B cell (primary cell): ENCODE results near the gene TMEM254. TPM values are rescaled to one million over a fixed set of nuclear protein-coding genes. Genes with fewer than 3 reads are reported as not detected.

Experiments used
- ATAC-seq: fragments of 200-7000 bp; cut with Tn5 transposase; one replicate; pipeline ENCODE4 v1.10.0; 2021; ENCODE audit warnings: low read depth, mild to moderate bottlenecking, moderate number of reproducible peaks, moderate library complexity
- CTCF ChIA-PET: fragments of 350-600 bp; sonication (Branson Sonifier 250); formaldehyde crosslinking; loops from one replicate; lab custom pipeline; 2021; ENCODE audit warnings: antibody characterized with exemption, inconsistent platforms; lab: Charles Lee
- POLR2A ChIA-PET: fragments of 350-600 bp; sonication (Branson Sonifier 250); formaldehyde crosslinking; loops from one replicate; lab custom pipeline; 2021; ENCODE audit warnings: antibody characterized with exemption; lab: Charles Lee
- DNase-seq: peaks from one replicate; pipeline ENCODE4 v3.0.0; 2013
- H2AFZ ChIP-seq: 2 replicates; pipeline ENCODE4 v1.6.1; 2012; ENCODE audit warnings: mild to moderate bottlenecking, low read depth, low read length; ENCODE audit not compliant: insufficient read depth, poor library complexity, severe bottlenecking
- H3K27ac ChIP-seq, 2 donors: 1 replicate in 1 of 2; 2 replicates in 1 of 2; pipeline ENCODE4 v1.5.1; 2012 to 2013; ENCODE audit warnings: low read length in 2 of 2, mild to moderate bottlenecking in 2 of 2, moderate library complexity in 1 of 2
- H3K27me3 ChIP-seq, 4 experiments: fragments of 200-600 bp in 1 of 4; sonication (generic) in 1 of 4; replicated peaks in 1 of 4; 1 replicate in 2 of 4; 2 replicates in 2 of 4; pipeline versions ENCODE4 v1.6.1 to v1.7.0; 2013 to 2016; ENCODE audit warnings: low read length in 3 of 4, mild to moderate bottlenecking in 2 of 4, mixed read lengths in 1 of 4, moderate library complexity in 1 of 4; ENCODE audit not compliant: insufficient read depth in 4 of 4, control insufficient read depth in 3 of 4; ENCODE audit errors: control extremely low read depth in 1 of 4
- H3K36me3 ChIP-seq, 2 experiments: replicated peaks in 1 of 2; 1 replicate in 1 of 2; 2 replicates in 1 of 2; pipeline versions ENCODE4 v1.6.1 to v1.7.1; 2013; ENCODE audit warnings: low read length in 1 of 2; ENCODE audit not compliant: insufficient read depth in 2 of 2, control insufficient read depth in 1 of 2; ENCODE audit errors: control extremely low read depth in 1 of 2, extremely low read depth in 1 of 2
- H3K4me1 ChIP-seq, 2 donors: fragments of 200-600 bp in 1 of 2; sonication (generic) in 1 of 2; 1 replicate in 1 of 2; 2 replicates in 1 of 2; pipeline versions ENCODE4 v1.5.1 to v1.6.1; 2013 to 2017; ENCODE audit warnings: low read length in 2 of 2; ENCODE audit not compliant: control insufficient read depth in 2 of 2, insufficient read depth in 2 of 2
- H3K4me2 ChIP-seq: replicated peaks from 2 replicates; pipeline ENCODE3; 2012; ENCODE audit warnings: mild to moderate bottlenecking, low read depth, low read length; ENCODE audit not compliant: poor library complexity, severe bottlenecking
- H3K4me3 ChIP-seq, 5 experiments: fragments of 200-600 bp in 1 of 5; sonication (generic) in 1 of 5; 1 replicate in 3 of 5; 2 replicates in 2 of 5; pipeline versions ENCODE4 v1.5.1 to v1.7.0; 2011 to 2016; ENCODE audit warnings: low read length in 4 of 5, mild to moderate bottlenecking in 4 of 5, low read depth in 2 of 5, control low read depth in 1 of 5, moderate library complexity in 1 of 5; ENCODE audit not compliant: insufficient read depth in 1 of 5; ENCODE audit errors: control extremely low read depth in 1 of 5, extremely low read depth in 1 of 5
- H3K79me2 ChIP-seq: fragments of 200-600 bp; sonication (generic); one replicate; pipeline ENCODE4 v1.6.0; 2016; ENCODE audit warnings: low read length; ENCODE audit not compliant: control insufficient read depth, insufficient read depth
- H3K9ac ChIP-seq: fragments of 200-600 bp; sonication (generic); 2 replicates; pipeline ENCODE4 v1.6.1; 2017; ENCODE audit warnings: mild to moderate bottlenecking, low read length, moderate library complexity
- H3K9me3 ChIP-seq, 3 donors: one replicate each; pipeline versions ENCODE4 v1.6.1 to v1.7.1; 2013; ENCODE audit warnings: low read length in 2 of 3; ENCODE audit not compliant: control insufficient read depth in 2 of 3, insufficient read depth in 1 of 3; ENCODE audit errors: control extremely low read depth in 1 of 3
- H4K20me1 ChIP-seq: 2 replicates; pipeline ENCODE4 v1.6.0; 2012; ENCODE audit warnings: mild to moderate bottlenecking, low read length; ENCODE audit not compliant: insufficient read depth, control insufficient read depth, poor library complexity, severe bottlenecking
- H3K27ac Mint-ChIP-seq: one replicate; pipeline ENCODE4 v1.8.0; 2021; ENCODE audit warnings: mixed read lengths
- H3K27me3 Mint-ChIP-seq: one replicate; pipeline ENCODE4 v1.8.0; 2021; ENCODE audit warnings: mixed read lengths
- H3K4me1 Mint-ChIP-seq: one replicate; pipeline ENCODE4 v1.8.0; 2021; ENCODE audit warnings: mixed read lengths
- H3K4me3 Mint-ChIP-seq: one replicate; pipeline ENCODE4 v1.8.0; 2021; ENCODE audit warnings: mixed read lengths
- H3K9me3 Mint-ChIP-seq: one replicate; pipeline ENCODE4 v1.8.0; 2022; ENCODE audit warnings: mixed read lengths; ENCODE audit not compliant: insufficient read depth
- CTCF ChIP-seq: fragments of 200-600 bp; IDR thresholded peaks from one replicate; pipeline ENCODE4 v1.8.0; 2022; ENCODE audit warnings: antibody characterized with exemption, mild to moderate bottlenecking
- EZH2 ChIP-seq: IDR thresholded peaks from 2 replicates; pipeline ENCODE4 v1.6.1; 2012; ENCODE audit warnings: borderline replicate concordance, low read depth, mild to moderate bottlenecking, moderate library complexity, low read length; ENCODE audit not compliant: insufficient read depth, poor library complexity, severe bottlenecking
- WGBS: methylation state at CpG from one replicate; pipeline ENCODE4 v1.1.5; 2013; ENCODE audit warnings: missing lambda C conversion rate; ENCODE audit not compliant: insufficient coverage; 5-methylcytosine and 5-hydroxymethylcytosine counted together
- intact Hi-C: fragments of 100-400 bp; cut with micrococcal nuclease; formaldehyde crosslinking; loops from one replicate; pipeline ENCODE4 v1.10.0; 2022
- polyA plus RNA-seq: library from polyadenylated mRNA; depleted of rRNA; stranded (reverse); fragments of >200 nt; gene quantifications from 2 replicates; pipeline ENCODE4 v1.2.3, GENCODE V29; 2012
- total RNA-seq, 2 donors: library from RNA; stranded (reverse); fragments of 120-200 nt in 1 of 2; gene quantifications; 1 replicate in 1 of 2; 2 replicates in 1 of 2; pipeline versions ENCODE4 v1.2.3 to v1.2.4, GENCODE V29; 2013 to 2022

TMEM254 gene
- total and polyA plus RNA-seq, 2 donors (not counting 1 experiment from before 2014, with no cell fraction given), result 9.8 to 13.1 TPM

- no peak overlapping the region for H3K27ac Mint-ChIP-seq
- Histone ChIP-seq H3K4me3 (no peak overlapping the region), H2AFZ (no peak overlapping the region), H3K27me3 (peaks cover 0 to 23% (median 5%) of the 10 kb centered on the region in 4 experiments), H3K36me3 (no peaks in the 10 kb centered on the region), H3K79me2 (no peaks in the 10 kb centered on the region), H3K27ac (no peak overlapping the region), H3K4me2 (no peak overlapping the region), H3K9ac (no peak overlapping the region), H4K20me1 (no peaks in the 10 kb centered on the region), H3K9me3 (no peaks in the 10 kb centered on the region), H3K4me1 (peaks cover 0 to 6% of the 10 kb centered on the region in 2 donors)
- ChIA-PET CTCF (no interaction called here), POLR2A (no interaction called here)
- no peaks in the 10 kb centered on the region for H3K9me3 Mint-ChIP-seq
- ATAC-seq (no peak), DNase-seq (no peak)
- H3K4me1 Mint-ChIP-seq, result peaks cover 3% of the 10 kb centered on the region
- peaks cover 23% of the 10 kb centered on the region for H3K27me3 Mint-ChIP-seq
- no peak overlapping the region for H3K4me3 Mint-ChIP-seq
- TF ChIP-seq EZH2 (no peak), CTCF (no peak)
- 92% methylated on average over 5 of the region's 6 CpGs for whole genome bisulfite sequencing
- intact Hi-C loops, result no loop called here
Measured at GRCh38 chr10:80131499-80131901, 53.0 kb downstream of the TMEM254 start.

GRCh38 chr10:80132299-80133139 lies 54.1 kb downstream of the TMEM254 start, which contains the start of gene PLAC9:
TSS of gene PLAC9 (plus strand) at chr10:80132730. CDS start at chr10:80132763, 33 bp downstream.
- H3K27ac Mint-ChIP-seq, result no peak within 1 kb of the TSS
- Histone ChIP-seq H3K79me2 (no peaks in the 10 kb centered on the region), H3K9me3 (no peaks in the 10 kb centered on the region), H3K27me3 (peaks cover 0 to 20% (median 5%) of the 10 kb centered on the region in 4 experiments), H4K20me1 (no peaks in the 10 kb centered on the region), H3K4me2 (no peak within 1 kb of the TSS), H3K4me3 (no peak within 1 kb of the TSS), H3K27ac (no peak within 1 kb of the TSS), H3K9ac (no peak within 1 kb of the TSS), H3K36me3 (no peaks in the 10 kb centered on the region), H2AFZ (peak within 1 kb of the TSS; percentile 28), H3K4me1 (peaks cover 0 to 6% of the 10 kb centered on the region in 2 donors)
- peaks cover 3% of the 10 kb centered on the region for H3K4me1 Mint-ChIP-seq
- WGBS, result 7% methylated on average over 57 of the region's 58 CpGs
- peaks cover 23% of the 10 kb centered on the region for H3K27me3 Mint-ChIP-seq
- H3K9me3 Mint-ChIP-seq, result no peaks in the 10 kb centered on the region
- DNase-seq, result no peak
- ChIA-PET CTCF (no interaction called here), POLR2A (no interaction called here)
- intact Hi-C loops, result no loop called here
- ATAC-seq, result no peak
- peak; percentile 24 for TF ChIP-seq EZH2
- TF ChIP-seq CTCF, result no peak
- H3K4me3 Mint-ChIP-seq, result no peak within 1 kb of the TSS
